ENCODE results near the gene GPER1.

GPER1 gene

DNA sequence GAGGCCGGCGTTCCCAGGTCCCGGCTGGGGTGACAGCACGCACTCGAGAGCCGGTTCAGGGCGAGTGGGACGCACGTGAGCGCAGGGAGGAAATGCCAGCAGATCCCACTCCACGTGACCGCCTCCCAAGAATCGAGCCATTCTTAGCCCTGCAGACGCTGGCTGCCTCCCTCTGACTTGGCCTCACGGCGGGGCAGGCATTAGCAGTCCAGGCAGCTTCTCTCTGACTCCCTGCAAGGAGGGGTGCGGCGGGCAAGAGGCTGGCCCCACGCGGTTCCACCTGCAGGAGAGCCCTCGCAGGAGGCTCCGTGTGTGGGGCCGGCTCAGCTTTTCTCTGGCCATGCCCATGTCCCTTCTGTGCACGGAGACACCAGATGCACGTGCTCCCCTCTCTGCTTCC is 33.5 kb upstream of the GPER1 start:
- no peak for DNase-seq

DNA sequence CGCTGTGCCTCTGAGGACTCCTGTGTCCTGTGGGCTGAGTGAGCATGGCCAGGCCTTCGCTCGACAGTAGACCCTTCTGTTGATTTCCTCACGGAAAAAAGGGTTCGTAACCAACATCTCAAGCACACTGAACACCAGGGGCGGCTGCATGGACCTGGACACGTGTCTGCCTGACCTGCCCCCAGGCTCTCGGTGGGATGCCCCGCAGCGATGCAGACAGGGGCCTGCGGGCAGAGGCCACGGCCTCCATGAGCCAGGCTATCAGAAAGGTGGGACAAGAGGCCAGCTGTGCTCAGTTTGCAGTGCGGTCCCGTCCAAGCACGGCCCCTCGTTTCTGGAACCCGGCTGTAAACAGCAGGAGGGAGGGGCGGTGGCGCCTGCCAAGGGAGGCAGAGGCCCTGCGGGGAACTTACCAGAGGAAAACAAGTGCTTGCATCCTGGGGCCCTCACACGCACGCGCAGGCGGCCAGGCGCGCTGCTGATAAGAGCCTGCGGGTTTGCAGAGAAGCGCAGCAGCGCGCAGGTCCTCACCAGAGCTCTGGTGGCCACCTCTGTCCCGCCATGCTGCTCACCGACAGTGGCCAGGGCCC is 33.0 kb upstream of the GPER1 start:
- peak; percentile 80 for DNase-seq

DNA sequence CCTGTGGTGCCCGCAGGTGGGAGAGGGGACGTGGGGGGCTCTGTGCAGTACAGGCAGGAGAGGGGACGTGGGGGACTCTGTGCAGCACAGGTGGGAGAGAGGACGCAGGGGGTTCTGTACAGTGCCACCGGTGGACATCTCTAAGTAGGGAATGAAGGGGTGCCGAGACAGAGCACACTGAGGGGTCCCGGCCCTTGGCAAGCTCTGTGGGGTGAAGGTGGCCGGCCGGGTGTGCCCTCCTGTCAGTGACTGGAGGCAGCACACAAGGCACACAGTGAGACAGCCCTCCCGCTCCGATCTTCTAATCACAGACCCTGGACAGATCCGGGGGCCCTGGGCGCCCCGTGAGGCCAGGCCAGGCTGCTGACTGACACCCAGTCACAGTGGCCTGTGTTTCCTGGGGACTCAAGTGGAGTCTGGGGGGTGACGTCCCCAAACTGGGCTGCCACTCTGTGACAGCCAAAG is 32.4 kb upstream of the GPER1 start:
- DNase-seq: no peak

DNA sequence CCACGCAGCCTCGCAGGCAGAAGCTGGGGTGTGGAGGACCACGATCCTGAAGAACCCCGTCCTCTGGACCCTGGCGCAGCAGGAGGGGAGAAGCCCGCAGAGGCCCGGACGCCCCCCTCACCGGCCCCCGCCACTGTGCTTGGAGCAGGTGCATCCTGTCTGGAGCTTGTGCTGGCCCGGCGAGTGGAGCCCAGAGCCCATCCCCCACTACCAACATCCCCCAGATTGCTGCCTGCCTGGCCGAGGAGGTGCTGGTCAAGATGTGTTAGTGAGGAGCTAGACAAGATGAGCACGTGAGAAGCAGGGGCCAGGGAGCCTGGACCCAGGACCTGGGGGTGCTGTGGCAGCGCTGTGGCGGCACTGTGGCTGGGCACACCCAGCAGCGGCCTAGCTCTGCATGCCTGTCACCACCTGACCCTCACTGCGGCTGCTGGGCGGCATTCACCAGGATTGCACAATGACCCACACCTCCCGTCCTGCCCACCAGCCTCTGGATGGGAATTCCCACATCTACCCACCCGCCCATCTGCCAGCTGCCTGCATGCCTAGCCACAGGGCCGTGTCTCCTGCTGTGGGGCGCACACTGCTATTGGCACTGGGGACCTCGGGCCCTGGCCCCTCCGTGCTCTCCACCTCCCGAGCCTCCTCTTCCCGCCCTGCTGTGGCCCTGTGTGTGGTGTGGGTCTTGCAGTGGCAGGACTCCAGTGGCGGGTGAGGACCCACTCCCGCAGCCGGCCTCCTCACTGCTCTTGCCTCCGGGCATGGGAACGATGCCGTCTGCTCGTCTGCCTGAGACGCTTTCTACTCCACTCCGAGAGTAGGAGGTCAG is 31.7 kb upstream of the GPER1 start:
- DNase-seq: no peak

DNA sequence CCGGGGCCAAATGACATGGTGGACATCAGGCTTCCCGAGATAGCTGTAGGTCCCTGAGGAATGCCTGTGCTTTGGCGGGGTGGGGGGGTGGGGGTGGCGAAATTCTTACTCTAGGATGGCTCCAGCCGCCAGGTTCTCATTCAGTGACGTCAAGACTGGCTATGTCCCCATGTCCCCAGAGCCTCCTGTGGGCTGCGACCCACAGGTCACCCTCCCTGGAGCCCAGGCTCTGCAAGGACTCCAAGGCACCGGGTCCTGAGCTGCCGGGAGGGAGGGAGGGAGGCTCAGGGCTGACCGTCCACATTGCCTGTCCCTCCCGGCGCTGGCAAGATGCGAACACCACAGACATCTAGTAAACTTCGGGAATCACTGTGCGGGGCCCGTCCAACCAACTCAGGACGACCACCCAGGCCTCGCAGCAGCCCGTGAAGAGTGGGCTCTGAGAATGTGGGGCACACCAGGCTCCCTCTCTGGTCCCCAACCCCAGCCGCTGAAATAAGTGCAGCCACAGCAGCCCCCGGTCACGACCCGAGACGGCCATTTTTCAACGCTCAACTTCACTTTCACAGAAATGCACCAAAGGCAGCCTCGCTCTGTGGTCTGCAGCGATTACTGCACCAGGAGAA is 31.0 kb upstream of the GPER1 start:
- no peak for DNase-seq

DNA sequence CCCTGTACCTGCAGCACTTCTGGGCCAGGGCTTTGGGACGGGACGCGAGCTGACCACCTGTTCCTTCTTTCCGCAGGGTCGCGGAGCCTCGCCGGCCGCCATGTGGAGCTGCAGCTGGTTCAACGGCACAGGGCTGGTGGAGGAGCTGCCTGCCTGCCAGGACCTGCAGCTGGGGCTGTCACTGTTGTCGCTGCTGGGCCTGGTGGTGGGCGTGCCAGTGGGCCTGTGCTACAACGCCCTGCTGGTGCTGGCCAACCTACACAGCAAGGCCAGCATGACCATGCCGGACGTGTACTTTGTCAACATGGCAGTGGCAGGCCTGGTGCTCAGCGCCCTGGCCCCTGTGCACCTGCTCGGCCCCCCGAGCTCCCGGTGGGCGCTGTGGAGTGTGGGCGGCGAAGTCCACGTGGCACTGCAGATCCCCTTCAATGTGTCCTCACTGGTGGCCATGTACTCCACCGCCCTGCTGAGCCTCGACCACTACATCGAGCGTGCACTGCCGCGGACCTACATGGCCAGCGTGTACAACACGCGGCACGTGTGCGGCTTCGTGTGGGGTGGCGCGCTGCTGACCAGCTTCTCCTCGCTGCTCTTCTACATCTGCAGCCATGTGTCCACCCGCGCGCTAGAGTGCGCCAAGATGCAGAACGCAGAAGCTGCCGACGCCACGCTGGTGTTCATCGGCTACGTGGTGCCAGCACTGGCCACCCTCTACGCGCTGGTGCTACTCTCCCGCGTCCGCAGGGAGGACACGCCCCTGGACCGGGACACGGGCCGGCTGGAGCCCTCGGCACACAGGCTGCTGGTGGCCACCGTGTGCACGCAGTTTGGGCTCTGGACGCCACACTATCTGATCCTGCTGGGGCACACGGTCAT is 30.3 kb upstream of the GPER1 start:
- DNase-seq: no peak

DNA sequence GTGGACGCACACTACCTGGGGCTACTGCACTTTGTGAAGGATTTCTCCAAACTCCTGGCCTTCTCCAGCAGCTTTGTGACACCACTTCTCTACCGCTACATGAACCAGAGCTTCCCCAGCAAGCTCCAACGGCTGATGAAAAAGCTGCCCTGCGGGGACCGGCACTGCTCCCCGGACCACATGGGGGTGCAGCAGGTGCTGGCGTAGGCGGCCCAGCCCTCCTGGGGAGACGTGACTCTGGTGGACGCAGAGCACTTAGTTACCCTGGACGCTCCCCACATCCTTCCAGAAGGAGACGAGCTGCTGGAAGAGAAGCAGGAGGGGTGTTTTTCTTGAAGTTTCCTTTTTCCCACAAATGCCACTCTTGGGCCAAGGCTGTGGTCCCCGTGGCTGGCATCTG is 29.6 kb upstream of the GPER1 start:
- DNase-seq: no peak

DNA sequence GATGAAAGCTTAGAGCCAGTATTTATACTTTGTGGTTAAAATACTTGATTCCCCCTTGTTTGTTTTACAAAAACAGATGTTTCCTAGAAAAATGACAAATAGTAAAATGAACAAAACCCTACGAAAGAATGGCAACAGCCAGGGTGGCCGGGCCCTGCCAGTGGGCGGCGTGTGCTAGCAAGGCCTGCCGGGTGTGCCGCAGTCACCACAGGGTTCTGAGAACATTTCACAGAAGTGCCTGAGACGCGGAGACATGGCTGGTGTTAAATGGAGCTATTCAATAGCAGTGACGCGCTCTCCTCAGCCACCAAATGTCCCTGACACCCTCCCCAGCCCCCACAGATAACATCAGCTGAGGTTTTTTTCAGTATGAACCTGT is 29.1 kb upstream of the GPER1 start:
- no peak for DNase-seq

DNA sequence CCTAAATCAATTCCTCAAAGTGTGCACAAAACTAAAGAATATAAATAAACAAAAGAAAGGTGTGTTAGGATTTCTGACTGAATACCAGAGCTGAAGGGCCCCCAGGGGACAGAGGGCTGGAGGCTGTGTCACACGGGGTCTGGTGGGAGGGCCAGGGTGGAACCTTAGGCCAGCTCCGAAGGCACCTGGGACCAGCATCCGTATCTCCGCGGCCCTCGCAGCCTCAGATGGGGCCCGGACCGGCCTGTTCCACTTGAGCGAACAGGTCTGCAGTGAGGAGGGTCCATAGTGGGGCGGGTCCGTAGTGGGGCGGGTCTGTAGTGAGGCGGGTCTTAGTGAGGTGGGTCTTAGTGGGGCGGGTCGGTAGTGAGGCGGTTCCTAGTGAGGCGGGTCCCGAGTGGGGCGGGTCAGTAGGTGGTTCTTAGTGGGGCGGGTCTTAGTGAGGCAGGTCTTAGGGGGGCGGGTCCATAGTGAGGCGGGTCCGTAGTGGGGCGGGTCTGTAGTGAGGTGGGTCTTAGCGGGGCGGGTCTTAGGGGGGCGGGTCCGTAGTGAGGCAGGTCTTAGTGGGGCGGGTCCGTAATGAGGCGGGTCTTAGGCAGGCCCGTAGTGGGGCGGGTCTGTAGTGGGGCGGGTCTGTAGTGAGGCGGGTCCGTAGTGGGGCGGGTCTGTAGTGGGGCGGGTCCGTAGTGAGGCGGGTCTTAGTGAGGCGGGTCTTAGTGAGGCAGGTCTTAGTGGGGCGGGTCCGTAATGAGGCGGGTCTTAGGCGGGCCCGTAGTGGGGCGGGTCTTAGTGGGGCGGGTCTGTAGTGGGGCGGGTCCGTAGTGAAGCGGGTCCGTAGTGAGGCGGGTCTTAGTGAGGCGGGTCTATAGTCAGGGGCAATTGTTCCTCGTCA is 28.5 kb upstream of the GPER1 start:
- DNase-seq: no peak

DNA sequence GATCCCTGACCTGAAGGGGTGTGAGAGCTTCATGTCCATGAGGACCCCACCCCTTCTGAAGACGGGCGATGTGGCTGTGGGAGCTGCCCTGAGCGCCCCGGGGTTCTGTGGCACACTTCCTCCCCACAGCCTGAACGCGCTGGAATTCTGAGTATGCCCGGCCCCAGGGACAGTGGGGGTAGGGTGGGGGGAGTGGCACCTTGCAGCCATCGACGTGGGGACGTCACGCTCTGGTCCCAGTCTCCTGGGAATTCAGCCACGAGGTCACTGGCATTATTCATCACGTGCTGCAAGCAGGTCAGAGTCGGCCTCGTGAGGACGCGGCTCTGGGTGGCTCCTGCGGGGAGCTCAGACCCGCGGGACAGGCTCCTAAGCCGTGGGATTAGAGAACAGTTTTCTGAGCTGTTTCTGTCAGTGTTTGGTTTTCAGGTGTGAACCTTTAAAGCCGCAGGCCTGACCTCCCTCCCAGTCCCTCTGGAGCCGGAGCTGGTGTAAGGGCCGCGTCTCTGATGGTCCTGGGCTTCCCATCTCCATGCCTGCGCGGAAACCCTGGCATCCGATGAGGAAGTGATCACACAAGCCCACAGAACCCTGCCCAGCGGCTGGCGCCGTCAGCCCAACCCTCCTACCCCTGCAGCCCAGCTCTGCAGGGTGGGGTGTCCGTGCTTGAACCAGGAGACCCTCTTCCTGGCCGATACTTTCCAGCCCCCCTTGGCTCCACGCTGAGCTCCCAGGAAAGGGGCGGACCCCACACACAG is 27.4 kb upstream of the GPER1 start:
- DNase-seq: no peak

DNA sequence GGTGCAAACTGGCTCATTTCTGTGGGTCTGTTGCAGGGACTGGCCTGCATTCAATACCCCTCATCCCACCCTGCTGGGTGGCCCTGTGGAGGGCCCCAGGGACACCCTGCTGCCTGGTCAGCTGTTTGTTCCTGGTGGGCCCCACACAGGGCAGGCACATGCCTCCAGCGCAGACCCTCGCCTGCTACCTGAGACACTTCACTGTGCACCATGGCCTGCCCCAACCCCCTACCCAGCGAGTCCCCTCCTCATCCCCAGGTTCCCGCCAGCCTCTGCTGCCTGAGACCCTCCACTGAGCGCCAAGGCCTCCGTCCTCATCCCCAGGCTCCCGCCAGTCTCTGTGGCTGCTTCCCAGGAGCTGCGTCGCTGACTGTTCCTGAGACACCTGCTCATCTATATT is 26.7 kb upstream of the GPER1 start:
- no peak for DNase-seq

DNA sequence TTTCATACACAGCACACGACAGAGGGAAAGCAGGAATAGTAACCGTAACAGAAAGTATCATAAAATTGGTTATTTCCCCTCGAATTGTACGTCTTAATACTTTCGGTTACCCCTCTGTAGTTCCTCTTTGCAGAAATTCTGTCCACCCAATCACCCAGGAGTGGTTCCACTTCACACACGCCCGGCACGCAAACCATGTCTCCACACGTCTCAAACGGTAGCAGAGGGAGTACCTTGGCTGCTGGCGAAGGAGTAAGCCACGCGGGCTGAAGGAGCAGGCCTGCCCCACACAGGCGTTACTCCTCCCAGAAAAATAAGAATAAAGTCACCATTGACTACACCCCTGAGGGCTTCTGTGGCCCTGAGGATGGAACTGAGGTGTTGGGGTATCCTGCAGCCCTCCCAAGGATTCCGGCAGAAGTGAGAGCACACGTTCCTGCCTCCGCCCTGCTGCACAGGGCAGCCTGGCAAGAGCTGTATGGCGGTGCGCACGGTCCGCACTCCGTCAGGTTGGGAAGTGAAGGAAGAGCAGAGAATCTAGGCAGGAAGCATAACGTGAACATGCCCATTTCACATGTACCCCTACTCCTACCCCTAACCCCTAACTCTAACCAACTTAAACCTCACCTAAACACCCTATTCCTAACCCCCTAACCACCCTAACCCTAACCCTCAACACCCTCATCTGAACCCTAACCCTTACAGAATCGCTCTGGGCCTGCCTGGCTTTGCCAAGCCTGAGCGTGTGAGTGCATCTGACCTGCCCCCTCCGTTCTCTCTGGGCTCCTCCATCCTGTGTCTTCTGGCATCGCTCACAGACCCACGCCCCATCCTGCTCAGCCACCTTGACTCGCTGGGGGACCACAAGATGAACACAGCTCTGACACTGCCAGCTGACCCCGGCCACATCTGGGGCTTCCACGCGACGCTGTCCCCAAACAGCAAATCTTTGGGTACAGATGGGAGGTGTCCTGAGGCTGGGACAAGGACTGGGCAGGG is 25.3 kb upstream of the GPER1 start:
- DNase-seq: no peak

DNA sequence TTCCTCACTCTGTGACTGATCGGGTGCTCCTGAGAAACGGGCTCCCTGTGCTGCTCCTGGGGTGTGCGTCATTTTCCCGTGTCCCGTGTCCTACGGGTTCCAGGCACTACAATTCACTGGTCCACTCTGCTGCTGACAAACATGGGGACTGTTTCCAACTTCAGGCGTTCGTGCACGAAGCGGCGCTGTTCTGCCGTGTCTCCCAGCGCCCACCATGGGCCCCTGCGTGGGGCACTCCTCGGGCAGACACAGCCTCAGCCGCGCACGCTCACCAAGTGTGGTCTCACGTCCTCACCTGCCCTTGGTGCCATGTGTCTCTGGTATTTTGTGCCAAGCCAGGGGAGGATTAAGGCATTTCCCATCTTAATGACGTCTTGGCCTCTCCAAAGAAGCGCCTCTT is 24.6 kb upstream of the GPER1 start:
- DNase-seq: no peak

DNA sequence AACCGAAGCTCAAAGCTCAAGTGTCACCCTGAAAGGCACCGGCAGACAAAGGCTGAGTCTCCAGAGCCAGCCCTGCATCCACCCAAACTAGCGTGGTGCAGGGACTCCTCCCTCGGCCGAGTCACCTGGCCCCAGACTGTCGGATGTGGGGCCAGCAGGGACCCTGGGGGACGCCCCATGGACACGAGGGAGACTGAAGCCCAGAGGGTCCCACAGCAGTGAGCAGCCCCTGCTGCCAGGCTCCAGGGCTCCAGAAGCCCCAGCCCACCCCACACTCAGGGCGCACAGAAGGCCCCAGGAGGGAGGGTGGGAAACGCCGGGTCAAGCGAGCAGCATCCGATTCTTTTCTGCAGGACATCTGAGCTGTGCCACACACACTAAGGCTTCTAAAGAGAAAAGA is 23.3 kb upstream of the GPER1 start:
- no peak for DNase-seq

DNA sequence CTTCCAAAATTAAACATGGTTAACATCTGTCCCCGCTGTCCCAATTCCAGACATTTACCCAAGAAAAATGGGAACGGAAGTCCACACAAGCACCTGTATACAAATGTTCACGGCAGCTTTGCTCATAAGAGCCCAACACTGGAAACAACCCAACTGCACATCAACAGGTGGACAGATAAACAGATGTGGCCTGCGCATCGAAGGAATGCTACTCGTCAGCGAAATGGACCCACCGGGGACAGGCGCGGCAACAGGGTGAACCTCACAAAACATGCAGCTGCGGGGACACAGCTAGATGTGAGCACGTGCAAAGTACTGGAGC is 22.7 kb upstream of the GPER1 start:
- no peak for DNase-seq

DNA sequence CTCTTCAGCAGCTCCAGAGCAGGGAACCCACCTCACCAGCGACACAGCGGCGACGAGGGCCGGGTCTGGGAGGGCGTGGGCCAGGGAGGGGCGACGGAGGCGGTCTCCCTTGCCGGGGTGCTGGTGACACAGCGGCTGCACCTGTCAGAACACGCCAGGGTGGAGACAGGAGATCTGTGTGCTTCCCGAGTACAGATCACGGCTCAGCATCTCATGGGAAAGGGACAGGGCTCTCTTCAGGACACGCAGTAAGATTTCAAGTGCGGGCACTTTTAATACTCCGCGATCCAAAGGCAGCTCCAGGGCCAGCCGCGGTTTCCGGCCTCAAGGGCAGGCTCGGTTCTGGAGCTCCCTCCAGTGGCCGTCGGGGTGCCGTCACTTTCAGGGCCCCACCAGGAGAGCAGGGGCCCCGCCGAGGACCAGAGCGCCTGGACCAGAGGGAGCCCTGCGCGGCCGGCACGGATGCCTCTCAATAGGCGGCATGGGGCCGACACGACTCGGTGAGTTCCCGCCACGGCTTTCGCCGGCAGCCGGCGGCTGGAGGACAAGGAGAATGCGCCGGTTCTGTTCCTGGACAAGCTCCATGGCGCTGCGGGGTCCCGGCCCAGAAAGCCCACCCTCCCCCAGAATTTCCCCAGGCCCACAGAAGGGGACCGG is 22.2 kb upstream of the GPER1 start:
- DNase-seq: peak; percentile 87

DNA sequence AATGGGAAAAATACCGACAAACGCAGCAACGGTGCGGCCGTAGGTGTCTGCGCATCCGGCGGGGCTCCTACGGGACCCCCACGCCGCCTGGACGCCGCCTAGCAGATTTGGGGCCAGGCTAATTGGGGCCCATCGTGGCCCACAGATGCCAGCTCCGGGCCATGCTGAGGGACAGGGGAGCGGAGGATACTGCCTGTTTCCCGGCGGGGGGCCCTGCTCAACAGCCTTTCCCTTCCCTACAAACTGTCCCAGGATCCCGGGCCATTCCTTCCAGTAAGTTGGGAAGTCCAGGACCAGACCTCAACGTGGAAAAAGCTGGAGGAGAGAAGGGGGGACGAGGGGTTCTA is 21.7 kb upstream of the GPER1 start:
- DNase-seq: no peak

DNA sequence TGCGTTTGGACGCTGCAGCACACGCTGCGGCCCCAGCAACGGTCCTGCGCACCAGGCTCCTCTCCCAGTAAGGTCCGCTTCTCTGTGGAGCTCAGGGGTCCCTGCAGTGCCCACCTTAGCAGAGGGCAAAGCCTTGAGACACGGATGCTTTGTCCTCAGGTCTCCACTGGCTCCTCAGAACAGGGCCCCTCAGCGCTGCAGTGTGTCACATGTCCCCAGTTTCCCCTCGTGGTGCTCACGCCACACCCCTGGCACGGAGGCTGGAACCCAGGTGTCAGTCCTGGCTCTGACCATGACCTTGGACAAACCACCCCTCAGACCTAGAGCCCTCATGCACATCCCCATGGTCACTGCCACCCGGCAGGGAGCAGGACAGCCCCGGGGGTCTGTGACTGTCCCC is 19.9 kb upstream of the GPER1 start:
- no peak for DNase-seq

DNA sequence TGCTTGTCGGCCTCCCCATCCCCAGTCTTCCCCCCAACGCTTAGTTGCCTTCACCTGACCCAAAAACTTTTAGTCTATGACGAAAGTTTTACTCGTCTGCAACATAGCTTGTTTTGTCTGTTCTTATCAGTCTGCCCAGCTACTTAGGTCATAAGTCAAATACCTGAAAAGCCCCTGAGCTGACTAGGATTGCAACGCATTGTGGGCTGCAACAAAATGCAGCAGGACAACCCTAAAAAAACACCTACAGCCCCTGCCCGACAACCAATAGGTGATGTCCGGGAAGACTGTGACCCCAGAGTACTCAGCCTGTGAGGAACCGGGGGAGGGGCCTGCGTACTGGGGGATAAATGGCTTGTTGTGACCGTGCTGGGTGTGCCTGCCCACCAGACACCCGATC is 19.3 kb upstream of the GPER1 start:
- no peak for DNase-seq

DNA sequence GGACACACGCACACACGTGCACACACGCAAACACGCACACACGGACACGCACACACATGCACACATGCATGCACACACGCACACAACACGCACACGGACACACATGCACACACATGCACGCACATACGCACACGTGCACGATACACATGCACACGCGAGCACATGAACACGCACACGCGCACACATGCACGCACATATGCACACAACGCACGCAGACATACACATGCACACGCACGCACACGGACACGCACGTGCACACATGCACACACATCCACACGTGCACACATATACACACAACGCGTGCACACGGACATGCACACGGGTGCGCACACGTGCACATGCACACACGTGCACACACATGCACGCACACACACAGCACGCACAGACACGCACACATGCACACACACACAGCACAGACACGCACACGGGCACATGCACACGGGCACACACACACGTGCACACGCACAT is 17.3 kb upstream of the GPER1 start:
- DNase-seq: no peak
